Urinary bladder (tissue), 4 donors: ENCODE measurements around the gene ATP2B3. TPM values are rescaled to one million over a fixed set of nuclear protein-coding genes. Genes with fewer than 3 reads are reported as not detected.
A peak's percentile ranks its signal among the peaks of the same experiment; 100 is the strongest.

ENCODE experiments used
- DNase-seq: peaks from one replicate; pipeline ENCODE4 v3.0.0-alpha.2; 2015; ENCODE audit errors: extremely low spot score
- H3K27ac ChIP-seq: one replicate; pipeline ENCODE4 v1.5.1; 2013; ENCODE audit warnings: low read depth, mild to moderate bottlenecking, moderate library complexity
- H3K36me3 ChIP-seq: one replicate; pipeline ENCODE4 v1.6.1; 2013; ENCODE audit warnings: mild to moderate bottlenecking, moderate library complexity; ENCODE audit not compliant: insufficient read depth
- H3K4me1 ChIP-seq: one replicate; pipeline ENCODE4 v1.6.1; 2013; ENCODE audit warnings: mild to moderate bottlenecking, moderate library complexity; ENCODE audit not compliant: insufficient read depth
- H3K4me3 ChIP-seq: one replicate; pipeline ENCODE4 v1.5.1; 2013; ENCODE audit warnings: low read depth, low read length
- WGBS: extraction: QIAGEN DNeasy Blood & Tissue Kit; methylation state at CpG from one replicate; pipeline ENCODE4 v1.1.7; 2013; 5-methylcytosine and 5-hydroxymethylcytosine counted together
- polyA plus RNA-seq: library from polyadenylated mRNA; stranded (reverse); fragments of 200-250 nt; gene quantifications from one replicate; pipeline ENCODE4 v1.2.3, GENCODE V29; 2013
- total RNA-seq: library from RNA; depleted of rRNA; stranded (reverse); fragments of >200 nt; gene quantifications from one replicate; pipeline ENCODE4 v1.2.3, GENCODE V29; 2014
- donor health status: healthy with polysubstance abuse.
- donor health status: healthy.

The ATP2B3 gene
- total and polyA plus RNA-seq, 2 donors: 0.10 to 0.69 TPM

GRCh38 chrX:153494061-153494460, 23.4 kb upstream of the ATP2B3 start:
- H3K4me1 ChIP-seq: no peaks in the 10 kb centered on the region
- H3K27ac ChIP-seq: no peak overlapping the region
- WGBS: 71% methylated on average over 12 of the region's 12 CpGs
- DNase-seq: no peak
- no peak overlapping the region for H3K4me3 ChIP-seq
- H3K36me3 ChIP-seq: no peaks in the 10 kb centered on the region

DNA sequence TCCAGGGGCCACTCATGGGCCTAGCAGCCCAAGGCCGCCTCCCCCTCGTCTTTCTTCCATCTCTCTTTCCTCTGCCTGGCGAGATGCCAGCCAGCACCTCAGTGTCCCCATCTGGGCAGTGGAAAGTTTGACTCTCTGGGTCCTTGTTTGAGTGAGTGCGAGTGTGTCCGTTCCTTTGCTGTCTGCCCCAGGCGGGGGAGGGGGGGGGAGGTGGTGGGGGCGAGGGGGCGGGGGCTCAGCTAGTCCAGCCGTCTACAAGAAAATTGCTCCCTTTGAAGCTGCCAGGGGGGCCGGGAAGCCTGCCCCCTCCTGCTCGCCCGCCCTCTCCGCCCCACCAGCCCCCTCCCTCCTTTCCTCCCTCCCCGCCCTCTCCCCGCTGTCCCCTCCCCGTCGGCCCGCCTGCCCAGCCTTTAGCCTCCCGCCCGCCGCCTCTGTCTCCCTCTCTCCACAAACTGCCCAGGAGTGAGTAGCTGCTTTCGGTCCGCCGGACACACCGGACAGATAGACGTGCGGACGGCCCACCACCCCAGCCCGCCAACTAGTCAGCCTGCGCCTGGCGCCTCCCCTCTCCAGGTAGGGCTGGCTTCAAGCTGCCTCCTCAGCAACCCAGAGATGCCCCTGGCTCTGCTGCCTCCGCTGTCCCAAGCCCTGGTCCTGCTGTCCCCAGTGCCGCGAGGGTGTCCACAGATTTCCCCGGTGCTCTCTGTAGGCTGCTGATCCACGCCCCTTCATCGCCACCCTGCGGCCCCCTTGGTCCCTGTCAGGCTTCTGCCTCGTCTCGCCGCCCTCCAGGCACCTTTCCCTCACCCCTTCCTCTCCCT, 22.7 kb upstream of the ATP2B3 start, which contains the start of gene BGN:
Gene BGN (plus strand): TSS at position 440 of the 821 bp plus-strand sequence. CDS start 9,652 bp downstream, outside the sequence.
- Histone ChIP-seq H3K4me1 (no peaks in the 10 kb centered on the region), H3K27ac (peak within 1 kb of the TSS; percentile 48), H3K4me3 (peak within 1 kb of the TSS; percentile 18), H3K36me3 (no peaks in the 10 kb centered on the region)
- 8% methylated on average over 29 of the region's 41 CpGs for WGBS
- DNase-seq: no peak

DNA sequence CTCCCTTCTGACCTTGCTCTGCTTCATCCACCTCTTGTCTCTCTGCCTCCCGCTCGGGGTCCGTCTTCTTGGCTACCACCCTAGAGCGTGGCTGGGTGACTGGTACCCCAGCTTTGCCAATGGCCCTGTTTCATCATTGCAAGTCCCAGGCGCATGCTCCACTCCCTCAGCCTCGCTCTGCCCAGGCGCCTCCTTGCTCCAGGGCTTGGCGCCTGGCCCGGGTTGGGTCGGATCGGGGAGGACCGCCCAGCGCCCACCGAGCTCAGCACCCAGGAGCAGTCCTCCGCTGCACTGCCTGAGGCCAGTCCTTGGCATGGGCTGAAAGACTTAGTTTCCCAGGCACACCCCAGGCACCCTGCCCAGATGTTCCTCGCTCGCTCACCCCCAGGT, 22.1 kb upstream of the ATP2B3 start:
- Histone ChIP-seq H3K36me3 (no peaks in the 10 kb centered on the region), H3K4me1 (no peaks in the 10 kb centered on the region), H3K27ac (no peak overlapping the region), H3K4me3 (peak overlapping the region; percentile 18)
- no peak for DNase-seq
- 16% methylated on average over 17 of the region's 17 CpGs for WGBS

- Histone ChIP-seq H3K4me1 (no peaks in the 10 kb centered on the region), H3K4me3 (peak overlapping the region; percentile 18), H3K27ac (no peak overlapping the region), H3K36me3 (no peaks in the 10 kb centered on the region)
- 72% methylated on average over 18 of the region's 18 CpGs for WGBS
- DNase-seq: no peak
Observed at GRCh38 chrX:153495903-153496589, 21.4 kb upstream of the ATP2B3 start.

- no peaks in the 10 kb centered on the region for H3K4me1 ChIP-seq
- H3K36me3 ChIP-seq: no peaks in the 10 kb centered on the region
- H3K27ac ChIP-seq: no peak overlapping the region
- WGBS: 63% methylated on average over 8 of the region's 8 CpGs
- no peak for DNase-seq
- no peak overlapping the region for H3K4me3 ChIP-seq
Observed at GRCh38 chrX:153496590-153496959, 20.9 kb upstream of the ATP2B3 start.

DNA sequence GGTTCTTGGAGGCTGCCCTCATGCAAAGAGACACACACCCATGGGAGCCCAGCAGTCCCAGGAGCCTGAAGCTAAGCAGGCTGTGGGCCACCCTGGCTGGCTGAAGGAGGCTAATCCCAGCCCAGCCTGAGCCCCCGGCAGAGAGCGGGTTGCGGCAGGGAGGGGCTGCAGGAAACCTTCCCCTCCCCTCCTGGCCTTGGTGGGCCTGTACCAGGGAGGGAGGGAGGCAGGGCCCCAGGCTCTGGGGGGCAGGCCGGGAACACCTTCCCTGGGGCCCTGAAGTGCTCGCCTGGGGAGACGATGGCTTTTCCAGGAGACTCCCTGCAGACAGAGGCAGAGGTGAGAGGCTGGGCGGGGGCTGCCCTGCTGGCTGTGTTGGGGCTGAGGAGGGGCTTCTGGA, 19.0 kb upstream of the ATP2B3 start:
- Histone ChIP-seq H3K4me3 (no peak overlapping the region), H3K27ac (no peak overlapping the region), H3K36me3 (no peaks in the 10 kb centered on the region), H3K4me1 (no peaks in the 10 kb centered on the region)
- WGBS: 85% methylated on average over 7 of the region's 7 CpGs
- DNase-seq: no peak

GRCh38 chrX:153499341-153499740, 18.1 kb upstream of the ATP2B3 start:
- no peak for DNase-seq
- 57% methylated on average over 15 of the region's 15 CpGs for WGBS
- H3K27ac ChIP-seq: no peak overlapping the region

GRCh38 chrX:153499876-153500275, 17.6 kb upstream of the ATP2B3 start:
- Histone ChIP-seq H3K27ac (no peak overlapping the region), H3K36me3 (no peaks in the 10 kb centered on the region), H3K4me1 (no peaks in the 10 kb centered on the region), H3K4me3 (no peak overlapping the region)
- DNase-seq: no peak
- WGBS: 58% methylated on average over 17 of the region's 17 CpGs

More at GRCh38 chrX:153499341-153499740, 18.1 kb upstream of the ATP2B3 start:
- no peaks in the 10 kb centered on the region for H3K36me3 ChIP-seq
- no peak overlapping the region for H3K4me3 ChIP-seq
- no peaks in the 10 kb centered on the region for H3K4me1 ChIP-seq

DNA sequence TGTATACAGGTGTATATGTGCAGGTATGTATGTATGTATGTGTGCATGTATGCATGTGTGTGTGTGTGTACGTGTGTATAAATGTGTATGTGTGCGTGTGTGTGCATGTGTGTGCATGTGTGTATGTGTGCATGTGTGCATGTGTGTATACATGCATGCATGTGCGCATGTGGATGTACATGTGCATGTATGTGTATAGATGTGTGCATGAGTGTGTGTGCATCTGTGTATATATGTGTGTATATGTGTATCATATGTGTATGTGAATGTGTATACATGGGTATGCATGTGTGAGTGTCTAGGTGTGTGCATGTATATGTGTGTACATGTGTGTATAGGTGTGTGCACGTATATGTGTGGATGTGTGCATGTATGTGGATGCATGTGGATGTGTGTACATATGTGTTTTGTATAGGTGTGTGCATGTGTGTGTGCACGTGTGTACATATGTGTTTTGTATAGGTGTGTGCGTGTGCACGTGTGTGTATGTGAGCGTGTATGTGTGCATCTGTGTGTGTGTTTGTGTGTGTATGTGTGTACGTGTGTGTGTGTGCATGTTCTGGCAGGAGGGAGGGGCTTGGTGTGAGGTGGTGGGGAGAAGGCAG, 16.7 kb upstream of the ATP2B3 start:
- Histone ChIP-seq H3K27ac (no peak overlapping the region), H3K36me3 (no peaks in the 10 kb centered on the region), H3K4me3 (no peak overlapping the region), H3K4me1 (no peaks in the 10 kb centered on the region)
- WGBS: 95% methylated on average over 9 of the region's 9 CpGs
- DNase-seq: no peak

GRCh38 chrX:153501530-153501929, 15.9 kb upstream of the ATP2B3 start:
- H3K27ac ChIP-seq: no peak overlapping the region

GRCh38 chrX:153502131-153502530, 15.3 kb upstream of the ATP2B3 start:
- no peaks in the 10 kb centered on the region for H3K4me1 ChIP-seq
- no peak overlapping the region for H3K4me3 ChIP-seq
- H3K36me3 ChIP-seq: no peaks in the 10 kb centered on the region
- WGBS: 83% methylated on average over 10 of the region's 10 CpGs
- no peak overlapping the region for H3K27ac ChIP-seq
- no peak for DNase-seq

More at GRCh38 chrX:153501530-153501929, 15.9 kb upstream of the ATP2B3 start:
- Histone ChIP-seq H3K4me3 (no peak overlapping the region), H3K36me3 (no peaks in the 10 kb centered on the region), H3K4me1 (no peaks in the 10 kb centered on the region)
- DNase-seq: no peak
- 85% methylated on average over 8 of the region's 8 CpGs for WGBS

DNA sequence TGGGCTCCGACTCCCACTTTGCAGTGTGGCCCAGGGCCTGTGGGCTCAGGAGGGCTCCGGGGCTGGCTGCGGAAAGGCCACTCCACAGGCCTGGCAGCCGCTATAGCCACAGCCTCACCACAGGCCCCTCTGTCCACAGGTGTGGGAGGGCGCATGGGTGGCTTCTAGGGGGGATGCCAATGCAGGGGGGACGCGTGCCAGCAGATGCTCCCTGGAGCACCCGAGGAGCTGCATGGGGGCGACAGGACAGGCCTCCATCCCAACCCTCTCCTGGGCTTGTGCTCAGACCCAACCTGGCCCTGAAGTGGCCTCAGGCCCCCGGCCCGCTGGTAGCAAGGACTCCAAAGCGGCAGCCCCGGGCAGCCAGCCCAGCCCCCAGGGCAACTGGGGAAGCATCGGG, 14.6 kb upstream of the ATP2B3 start:
- Histone ChIP-seq H3K4me3 (no peak overlapping the region), H3K36me3 (no peaks in the 10 kb centered on the region), H3K4me1 (no peaks in the 10 kb centered on the region), H3K27ac (no peak overlapping the region)
- 90% methylated on average over 14 of the region's 14 CpGs for WGBS
- no peak for DNase-seq

- no peaks in the 10 kb centered on the region for H3K4me1 ChIP-seq
- no peak overlapping the region for H3K27ac ChIP-seq
- DNase-seq: no peak
- 81% methylated on average over 24 of the region's 26 CpGs for WGBS
- H3K36me3 ChIP-seq: no peaks in the 10 kb centered on the region
- H3K4me3 ChIP-seq: no peak overlapping the region
Observed at GRCh38 chrX:153504445-153505016, 12.9 kb upstream of the ATP2B3 start.
